RCC 7860 (cell line): ENCODE results near the gene RCAN2.
A peak's percentile ranks its signal among the peaks of the same experiment; 100 is the strongest.

Experiments used
- DNase-seq: peaks from one replicate; pipeline ENCODE4 v3.0.0-alpha.2; 2015; ENCODE audit warnings: low spot score
- FAIRE-seq: peaks from 2 replicates; lab custom pipeline; 2012; peaks lifted over from hg19 to GRCh38; lab: Jason Lieb, UNC

The RCAN2 gene

DNA sequence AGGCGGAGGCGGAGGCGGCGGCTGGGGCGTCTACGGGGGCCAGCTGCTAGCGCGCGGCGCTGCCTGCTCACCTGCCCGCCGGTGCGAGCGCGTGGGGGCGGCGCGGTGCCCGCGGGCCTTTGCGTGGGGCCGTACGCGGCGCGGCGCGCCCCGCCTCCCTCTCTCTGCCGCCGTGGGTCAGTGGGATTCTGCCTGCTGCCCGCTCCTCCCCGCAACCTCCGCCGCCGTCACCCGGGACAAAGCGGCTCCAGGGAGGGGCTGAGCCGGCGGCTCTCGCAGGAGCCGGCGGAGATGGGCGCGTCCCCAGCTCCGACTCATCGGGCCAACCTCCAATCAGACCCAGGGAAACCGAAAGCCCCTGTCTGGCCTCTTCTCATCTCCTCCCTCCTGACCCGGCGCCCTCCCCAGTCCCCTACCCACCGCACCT is at the start of gene RCAN2:
Gene RCAN2, minus strand, starts transcription at position 249 of the 427 bp plus-strand sequence.
- FAIRE-seq: no peak
- no peak for DNase-seq

GRCh38 chr6:46539866-46540265 is 48.6 kb upstream of the RCAN2 start:
- no peak for FAIRE-seq

DNA sequence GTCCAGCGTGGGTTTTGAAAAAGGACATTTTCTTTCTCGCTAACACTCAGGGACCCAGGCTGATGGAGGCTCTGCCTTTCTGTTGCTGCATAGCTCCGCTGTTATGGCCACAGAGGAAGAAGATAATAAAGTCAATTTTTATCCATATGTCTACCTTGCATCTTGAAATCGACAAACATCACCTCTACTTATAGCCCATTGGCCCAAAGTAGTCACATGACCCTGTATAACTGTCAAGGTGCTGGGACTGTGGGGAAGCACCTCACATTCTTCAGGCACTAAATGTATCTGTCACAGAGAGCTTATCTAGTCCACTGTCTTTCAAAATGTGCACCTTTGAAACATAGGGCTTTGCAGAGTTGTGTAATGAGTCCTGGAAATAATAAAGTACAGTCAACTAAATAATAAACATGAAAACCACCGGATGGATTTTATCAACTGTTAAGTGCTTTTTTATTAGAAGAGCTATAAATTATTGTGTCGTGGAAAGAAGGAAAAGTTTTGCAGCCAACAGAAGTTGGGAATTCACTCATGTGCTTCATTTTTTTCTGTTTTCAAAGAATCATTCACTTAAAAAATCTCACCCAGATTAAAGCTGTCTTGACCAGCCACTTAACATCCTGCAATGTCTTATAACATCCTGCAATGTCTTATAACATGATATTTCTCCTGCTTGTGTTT is 47.7 kb upstream of the RCAN2 start:
- DNase-seq (no peak), FAIRE-seq (no peak)

More at GRCh38 chr6:46539866-46540265, 48.6 kb upstream of the RCAN2 start:
- no peak for DNase-seq

GRCh38 chr6:46530896-46531295 is 39.6 kb upstream of the RCAN2 start:
- FAIRE-seq (no peak), DNase-seq (no peak)

GRCh38 chr6:46528961-46529750 is 37.9 kb upstream of the RCAN2 start:
- DNase-seq: no peak
- no peak for FAIRE-seq

DNA sequence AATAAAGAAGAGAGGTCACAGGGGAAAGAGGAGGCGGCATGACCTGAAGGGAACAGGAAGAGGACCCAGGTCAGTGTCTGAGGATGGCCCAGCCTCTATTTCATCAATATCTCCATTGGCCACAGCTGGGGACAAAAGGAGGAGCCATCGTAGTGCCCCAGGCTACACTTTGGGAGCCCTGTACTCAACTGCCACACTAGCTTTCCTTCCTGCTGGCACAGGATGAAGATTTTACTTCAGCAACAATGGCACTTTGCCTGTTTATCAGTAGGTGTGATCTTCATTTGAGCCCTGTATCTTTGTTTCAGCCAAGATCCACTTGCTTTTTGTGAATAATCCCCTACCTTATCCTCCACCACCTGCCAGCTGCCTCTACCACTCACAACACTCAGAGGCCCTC is 35.4 kb upstream of the RCAN2 start:
- DNase-seq (no peak), FAIRE-seq (no peak)

DNA sequence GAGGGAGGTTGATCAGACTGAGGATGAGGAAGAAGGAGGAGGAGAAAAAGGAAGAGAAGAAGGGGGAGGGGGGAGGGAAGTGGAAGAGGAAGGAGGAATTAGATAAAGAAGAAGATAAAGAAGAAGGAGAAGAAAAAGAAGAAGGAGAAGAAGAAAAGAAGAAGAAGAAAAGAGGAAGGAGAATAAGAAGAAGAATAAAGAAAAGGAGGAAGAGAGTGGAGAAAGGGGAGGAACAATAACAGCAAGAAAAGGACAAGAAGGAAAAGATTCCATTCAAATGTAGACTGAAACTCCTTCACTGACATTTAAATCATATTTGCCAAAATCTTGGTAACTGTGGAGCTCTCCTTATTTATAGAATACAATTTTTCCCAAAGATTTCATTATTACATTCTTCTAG is 34.3 kb upstream of the RCAN2 start:
- no peak for DNase-seq
- FAIRE-seq: no peak

DNA sequence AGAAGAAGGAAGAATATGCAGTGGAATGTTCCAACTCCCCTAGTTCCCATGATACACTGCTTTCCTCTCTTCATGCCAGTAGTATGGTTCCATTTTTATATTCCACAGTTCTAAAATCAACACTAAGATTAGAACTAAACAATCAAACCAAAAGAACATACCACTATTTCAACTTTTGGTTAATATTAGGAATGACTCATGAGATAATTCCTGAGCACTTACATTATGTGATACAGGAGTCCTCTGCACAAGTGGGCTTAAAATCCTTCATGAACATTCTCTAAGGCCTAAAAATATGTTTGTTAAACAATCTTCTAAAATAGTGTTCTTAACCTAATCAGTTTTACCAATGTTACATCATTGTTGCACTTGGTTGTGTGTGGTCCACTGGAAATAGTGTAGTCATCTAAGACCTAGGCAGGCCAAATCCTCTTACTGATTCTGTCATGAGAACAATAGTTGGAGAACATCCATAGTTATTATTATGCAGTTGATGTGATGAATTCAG is 30.3 kb upstream of the RCAN2 start:
- FAIRE-seq: no peak
- no peak for DNase-seq

- FAIRE-seq: no peak
- DNase-seq: no peak
Observed at GRCh38 chr6:46517202-46517601, 26.0 kb upstream of the RCAN2 start.

- FAIRE-seq: no peak
- no peak for DNase-seq
Observed at GRCh38 chr6:46513533-46513932, 22.3 kb upstream of the RCAN2 start.

DNA sequence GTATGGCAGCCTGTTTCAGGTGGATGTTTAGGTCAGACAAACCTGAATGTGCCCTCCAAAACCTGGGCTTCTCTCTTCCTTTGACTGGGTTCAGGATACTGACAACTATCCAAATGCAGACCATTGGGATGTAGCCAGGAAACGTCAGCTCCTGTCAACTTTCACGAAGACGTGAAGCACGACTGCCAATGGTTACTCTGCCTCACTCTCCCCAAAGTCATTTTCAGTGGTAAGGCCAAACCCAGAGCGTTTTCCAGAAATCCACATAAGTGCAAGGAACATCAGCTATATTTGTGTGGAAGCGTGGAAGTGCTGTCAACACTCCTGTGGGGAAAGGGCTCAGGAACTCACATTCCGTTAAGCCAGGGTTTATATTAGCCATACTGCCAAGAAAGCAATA is 20.1 kb upstream of the RCAN2 start:
- DNase-seq: no peak
- FAIRE-seq: no peak

DNA sequence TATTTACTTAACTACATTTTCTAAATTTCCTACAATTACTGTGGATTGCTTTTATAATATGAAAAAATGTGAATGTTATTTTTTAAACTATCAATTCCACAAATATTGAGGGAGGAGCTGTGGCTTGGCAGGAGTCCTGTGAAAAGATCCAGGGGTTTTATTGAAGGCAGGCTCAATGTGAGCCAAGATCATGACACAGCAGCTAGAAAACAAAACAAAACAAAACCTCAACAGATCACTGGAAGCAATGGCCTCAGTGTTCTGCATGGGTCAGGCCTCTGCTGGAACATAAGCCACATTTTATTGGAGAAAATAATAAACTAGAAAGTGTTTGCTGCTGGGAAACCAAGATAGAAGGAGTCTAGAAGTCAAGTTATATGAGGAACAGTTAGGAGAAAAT is 19.4 kb upstream of the RCAN2 start:
- FAIRE-seq (no peak), DNase-seq (no peak)

GRCh38 chr6:46509981-46510510 is 18.8 kb upstream of the RCAN2 start:
- DNase-seq (no peak), FAIRE-seq (no peak)

- FAIRE-seq (no peak), DNase-seq (no peak)
Observed at GRCh38 chr6:46509063-46509462, 17.8 kb upstream of the RCAN2 start.

- DNase-seq (peak; percentile 34), FAIRE-seq (no peak)
Observed at GRCh38 chr6:46507426-46507825, 16.2 kb upstream of the RCAN2 start.

- DNase-seq (no peak), FAIRE-seq (no peak)
Observed at GRCh38 chr6:46505693-46506512, 14.7 kb upstream of the RCAN2 start.

GRCh38 chr6:46504242-46504641 is 13.0 kb upstream of the RCAN2 start:
- DNase-seq (no peak), FAIRE-seq (no peak)

GRCh38 chr6:46502486-46503119 is 11.4 kb upstream of the RCAN2 start:
- DNase-seq: no peak
- FAIRE-seq: no peak

- no peak for FAIRE-seq
- no peak for DNase-seq
Observed at GRCh38 chr6:46501136-46502089, 10.2 kb upstream of the RCAN2 start.
